Erythroblast (primary cell): ENCODE data around the gene C1orf185.

Experiments used
- GATA1 ChIP-seq: IDR thresholded peaks from 2 replicates; pipeline ENCODE4 v1.6.1; 2011; ENCODE audit warnings: low read depth, mild to moderate bottlenecking, control low read depth, low read length, moderate library complexity
- POLR2A ChIP-seq: IDR thresholded peaks from 2 replicates; pipeline ENCODE4 v1.6.1; 2011; ENCODE audit warnings: mild to moderate bottlenecking, low read length

DNA sequence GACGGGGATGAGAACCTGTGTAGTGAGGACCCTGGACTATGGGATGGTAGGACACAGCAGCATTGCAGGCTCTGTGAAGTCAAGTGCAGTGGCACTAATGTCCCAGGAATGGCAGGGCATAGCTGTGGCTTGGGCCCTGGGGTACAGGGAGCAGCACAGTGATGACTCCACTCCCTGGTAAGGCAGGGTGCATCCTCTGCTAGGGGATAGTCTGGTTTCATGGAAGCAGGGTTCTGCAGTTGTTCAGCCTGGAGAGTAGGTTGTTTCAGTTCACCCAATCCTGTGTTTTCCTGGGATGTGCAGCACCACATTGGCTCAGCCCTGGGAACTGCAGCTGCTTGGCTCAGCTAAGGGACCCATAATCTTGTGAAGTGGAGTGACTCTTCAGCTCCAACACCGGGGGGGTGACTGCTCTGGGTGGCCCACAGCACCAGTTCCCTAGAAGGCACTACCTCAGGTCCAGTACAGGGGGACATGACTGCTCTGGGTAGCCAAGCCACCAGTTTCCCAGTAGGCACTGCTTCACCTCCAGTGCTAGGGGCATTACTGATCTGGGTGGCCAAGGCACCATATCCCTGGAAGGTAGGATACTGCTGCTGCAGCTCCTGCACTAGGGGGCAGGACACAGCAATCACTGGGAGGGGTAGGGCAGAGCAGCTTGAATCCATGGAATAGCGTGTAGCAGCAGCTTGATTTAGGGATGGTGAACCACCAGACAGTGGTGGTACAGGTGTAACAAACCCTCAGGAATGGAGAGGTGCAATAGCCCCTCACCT, 15.3 kb upstream of the C1orf185 start:
- TF ChIP-seq POLR2A: no peak
- TF ChIP-seq GATA1: no peak
